Measurements from ENCODE around the gene ITGB1BP1.
"Not testable (repeated sequence)": the region's sequence is repeated elsewhere in the genome, so short reads cannot be mapped to it uniquely, and the experiment has no call there.

ITGB1BP1 gene

GRCh38 chr2:9400268-9401058 lies 22.9 kb downstream of the ITGB1BP1 start:
- TF ChIP-seq, protein P1, sequence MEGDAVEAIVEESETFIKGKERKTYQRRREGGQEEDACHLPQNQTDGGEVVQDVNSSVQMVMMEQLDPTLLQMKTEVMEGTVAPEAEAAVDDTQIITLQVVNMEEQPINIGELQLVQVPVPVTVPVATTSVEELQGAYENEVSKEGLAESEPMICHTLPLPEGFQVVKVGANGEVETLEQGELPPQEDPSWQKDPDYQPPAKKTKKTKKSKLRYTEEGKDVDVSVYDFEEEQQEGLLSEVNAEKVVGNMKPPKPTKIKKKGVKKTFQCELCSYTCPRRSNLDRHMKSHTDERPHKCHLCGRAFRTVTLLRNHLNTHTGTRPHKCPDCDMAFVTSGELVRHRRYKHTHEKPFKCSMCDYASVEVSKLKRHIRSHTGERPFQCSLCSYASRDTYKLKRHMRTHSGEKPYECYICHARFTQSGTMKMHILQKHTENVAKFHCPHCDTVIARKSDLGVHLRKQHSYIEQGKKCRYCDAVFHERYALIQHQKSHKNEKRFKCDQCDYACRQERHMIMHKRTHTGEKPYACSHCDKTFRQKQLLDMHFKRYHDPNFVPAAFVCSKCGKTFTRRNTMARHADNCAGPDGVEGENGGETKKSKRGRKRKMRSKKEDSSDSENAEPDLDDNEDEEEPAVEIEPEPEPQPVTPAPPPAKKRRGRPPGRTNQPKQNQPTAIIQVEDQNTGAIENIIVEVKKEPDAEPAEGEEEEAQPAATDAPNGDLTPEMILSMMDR (IDR thresholded peaks at IDR 0.05; ENCODE audit: low read depth, low read length): no peak
- DNase-seq (ENCODE audit: extremely low read depth, low read depth): no peak

DNA sequence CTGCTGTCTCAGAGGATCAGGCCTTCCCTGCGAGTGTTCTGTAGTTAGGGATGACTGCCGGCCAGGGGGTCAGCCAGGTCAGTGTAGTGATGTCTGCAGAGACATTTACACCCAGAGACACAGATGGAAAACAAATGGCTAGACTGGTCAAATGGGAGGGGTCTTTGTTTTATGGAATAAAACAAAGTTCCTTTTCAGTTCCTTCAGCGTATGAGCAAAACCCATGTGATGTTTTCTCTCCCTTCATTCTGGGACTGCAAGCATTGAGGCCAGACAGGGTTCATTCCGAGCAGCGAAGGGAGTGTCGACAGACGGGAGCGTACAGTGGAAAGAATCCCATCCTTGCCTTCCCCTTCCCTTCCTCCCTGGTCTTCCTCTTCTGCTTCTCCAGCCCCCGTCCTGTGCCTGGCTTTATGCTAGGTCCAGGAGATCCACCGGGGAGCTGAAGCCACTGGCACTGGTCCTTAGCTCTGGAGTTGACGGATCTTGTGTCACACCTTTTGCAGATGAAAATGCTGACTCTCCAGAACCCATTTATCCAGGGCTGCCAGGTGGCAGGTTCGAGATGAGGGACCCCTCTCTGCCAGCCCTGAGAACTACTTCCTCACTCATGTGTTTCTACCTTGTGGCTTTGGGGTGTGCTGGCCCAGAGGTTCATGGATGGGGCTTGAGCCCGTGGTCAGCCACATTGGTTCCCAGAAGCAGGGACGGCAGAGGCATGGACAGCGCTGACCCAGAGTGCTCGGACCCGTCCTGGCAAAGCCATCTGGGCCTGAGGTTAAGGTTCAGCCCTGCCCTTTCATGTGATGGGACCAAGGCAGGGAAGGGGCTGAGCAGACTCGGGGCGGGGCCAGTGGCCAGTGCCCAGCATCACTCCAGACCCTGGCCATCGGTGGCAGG lies 24.2 kb downstream of the ITGB1BP1 start:
- DNase-seq (ENCODE audit: extremely low read depth, low read depth): no peak
- TF ChIP-seq, protein P1 (IDR thresholded peaks at IDR 0.05; ENCODE audit: low read depth, low read length): no peak

DNA sequence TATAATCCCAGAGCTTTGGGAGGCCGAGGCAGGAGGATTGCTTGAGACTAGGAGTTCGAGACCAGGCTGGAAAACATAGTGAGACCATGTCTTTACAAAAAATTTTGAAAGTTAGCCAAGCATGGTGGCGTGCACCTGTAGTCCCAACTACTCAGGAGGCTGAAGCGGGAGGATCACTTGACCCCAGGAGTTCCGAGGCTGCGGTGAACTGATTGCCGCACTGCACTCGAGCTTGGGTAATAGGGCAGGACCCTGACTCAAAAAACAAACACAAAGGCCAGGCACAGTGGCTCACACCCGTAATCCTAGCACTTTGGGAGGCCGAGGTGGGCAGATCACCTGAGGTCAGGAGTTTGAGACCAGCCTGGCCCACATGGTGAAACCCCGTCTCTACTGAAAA lies 25.1 kb downstream of the ITGB1BP1 start:
- not testable (repeated sequence) for DNase-seq (ENCODE audit: extremely low read depth, low read depth)

- no peak for DNase-seq (ENCODE audit: extremely low read depth, low read depth)
- TF ChIP-seq, protein P1 (IDR thresholded peaks at IDR 0.05; ENCODE audit: low read depth, low read length): no peak
Observed at GRCh38 chr2:9397201-9397600, 26.1 kb downstream of the ITGB1BP1 start.

DNA sequence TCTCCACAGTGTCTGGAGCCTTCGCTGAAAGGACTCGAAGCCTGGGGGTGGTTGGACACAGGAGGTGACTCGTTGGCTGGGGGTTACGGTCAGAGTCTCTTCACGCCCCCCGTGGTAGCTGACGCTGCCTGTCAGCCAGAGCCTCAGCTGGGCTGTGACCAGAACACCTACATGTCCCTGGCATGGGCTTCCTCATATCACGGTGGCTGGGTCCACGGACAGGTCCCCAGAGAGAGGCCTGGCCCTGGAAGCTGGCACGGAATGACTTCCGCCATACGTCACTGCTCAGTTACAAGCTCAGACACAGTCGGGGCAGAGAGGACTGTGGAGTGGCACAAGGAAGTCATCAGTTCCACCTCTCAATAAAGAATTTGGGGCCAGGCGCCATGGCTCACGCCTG lies 28.5 kb downstream of the ITGB1BP1 start:
- DNase-seq (ENCODE audit: extremely low read depth, low read depth): no peak
- TF ChIP-seq, protein P1 (IDR thresholded peaks at IDR 0.05; ENCODE audit: low read depth, low read length): no peak

DNA sequence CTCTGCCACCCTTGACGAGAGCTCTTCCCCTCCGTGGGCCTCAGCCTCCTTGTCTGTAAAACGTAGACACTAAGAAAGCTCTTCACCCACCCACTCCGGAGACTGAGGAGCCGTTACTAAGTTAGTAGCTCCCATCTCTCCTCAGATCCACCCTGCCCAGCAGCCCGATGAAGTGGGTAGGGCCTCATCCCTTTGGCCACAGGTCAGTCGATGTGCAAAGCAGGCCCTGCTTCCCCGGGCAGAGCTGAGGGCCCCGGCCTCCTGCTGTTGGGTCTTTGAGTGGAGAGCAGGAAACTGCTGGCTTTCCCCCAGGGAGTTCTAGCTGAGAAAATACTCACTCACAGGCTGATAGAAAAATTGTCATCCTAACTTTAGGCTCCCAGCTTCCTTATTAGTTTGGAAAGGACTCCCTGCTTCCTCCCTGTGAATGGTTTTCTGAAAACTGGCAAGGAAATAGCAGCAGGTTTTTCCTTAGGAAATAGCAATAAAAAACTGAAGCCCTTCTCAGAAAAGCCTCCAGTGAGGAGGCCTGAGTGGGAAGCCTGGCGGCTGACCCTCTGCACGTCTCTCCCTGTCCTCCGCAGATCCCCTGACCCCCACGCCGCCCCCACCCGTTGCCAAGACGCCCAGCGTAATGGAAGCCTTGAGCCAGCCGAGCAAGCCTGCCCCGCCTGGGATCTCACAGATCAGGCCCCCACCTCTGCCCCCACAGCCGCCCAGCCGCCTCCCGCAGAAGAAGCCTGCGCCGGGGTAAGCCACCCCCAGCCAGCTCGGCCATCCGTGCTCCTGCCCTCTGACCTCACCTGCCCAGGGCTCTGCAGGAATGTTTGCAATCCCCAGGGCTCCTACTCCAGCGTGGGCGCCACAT lies 30.2 kb downstream of the ITGB1BP1 start:
- DNase-seq (ENCODE audit: extremely low read depth, low read depth): no peak
- TF ChIP-seq, protein P1 (IDR thresholded peaks at IDR 0.05; ENCODE audit: low read depth, low read length): no peak

- DNase-seq (ENCODE audit: extremely low read depth, low read depth): no peak
- TF ChIP-seq, protein P1 (IDR thresholded peaks at IDR 0.05; ENCODE audit: low read depth, low read length): no peak
Observed at GRCh38 chr2:9391961-9392720, 31.2 kb downstream of the ITGB1BP1 start.

Measured in AG09319 (cell line).